ENCODE data around the gene PRKCI.

The PRKCI gene

GRCh38 chr3:170309046-170309445, 86.8 kb downstream of the PRKCI start:
- no peak for DNase-seq (ENCODE audit: extremely low spot score)
- CTCF ChIA-PET, result interaction anchor here (0.7 to 1.6 kb wide), 4 partner anchors 58 to 505 kb away, joined by 3 to 5 read pairs (median 4); no protein-coding TSS in a partner anchor
- no peak for TF ChIP-seq TARDBP (IDR thresholded peaks at IDR 0.05)
- TF ChIP-seq ELF4 (IDR thresholded peaks at IDR 0.05), result no peak
- TF ChIP-seq FOXA1 (IDR thresholded peaks at IDR 0.05), result no peak
- no peak for TF ChIP-seq BHLHE40 (IDR thresholded peaks at IDR 0.05; ENCODE audit: borderline replicate concordance)
- TF ChIP-seq SUZ12 (IDR thresholded peaks at IDR 0.05), result no peak
- no peak for TF ChIP-seq NFRKB (IDR thresholded peaks at IDR 0.05)
- TF ChIP-seq L3MBTL2 (conservative IDR thresholded peaks at IDR 0.05), result no peak
- no peak for TF ChIP-seq ZNF384 (IDR thresholded peaks at IDR 0.05)
- TF ChIP-seq LEF1 (IDR thresholded peaks at IDR 0.05; ENCODE audit: borderline replicate concordance), result no peak
- POLR2A ChIA-PET, result no interaction called here

GRCh38 chr3:170317954-170318353, 95.7 kb downstream of the PRKCI start:
- ChIA-PET POLR2A (no interaction called here), CTCF (no interaction called here)

DNA sequence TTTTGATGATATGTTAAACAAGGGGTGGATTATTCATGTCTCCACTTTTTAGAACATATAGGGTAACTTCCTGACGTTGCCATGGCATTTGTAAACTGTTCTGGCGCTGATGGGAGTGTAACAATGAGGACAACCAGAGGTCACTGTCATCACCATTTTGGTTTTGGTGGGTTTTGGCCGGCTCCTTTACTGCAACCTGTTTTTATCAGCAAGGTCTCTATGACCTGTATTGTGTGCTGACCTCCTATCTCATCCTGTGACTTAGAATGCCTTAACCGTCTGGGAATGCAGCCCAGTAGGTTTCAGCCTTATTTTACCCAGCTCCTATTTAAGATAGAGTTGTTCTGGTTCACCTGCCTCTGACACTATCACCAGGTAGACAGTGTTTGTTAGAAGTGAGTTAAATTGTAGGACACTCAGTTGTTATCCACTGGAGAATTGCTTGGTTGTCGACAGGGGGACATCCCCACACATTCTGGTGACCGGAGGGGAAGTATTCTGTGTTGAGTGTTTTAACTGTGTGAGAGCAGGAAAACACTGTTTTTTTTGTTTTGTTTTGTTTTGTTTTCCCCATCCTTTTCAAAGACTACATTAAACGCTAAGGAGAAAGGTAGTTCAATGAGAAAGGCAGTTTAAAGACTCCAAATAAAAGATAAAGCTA, 98.4 kb downstream of the PRKCI start:
- POLR2A ChIA-PET, result no interaction called here
- DNase-seq (ENCODE audit: extremely low spot score), result no peak
- TF ChIP-seq ARNT (IDR thresholded peaks at IDR 0.05) (no peak), FOXK2 (IDR thresholded peaks at IDR 0.05) (no peak)
- CTCF ChIA-PET, result no interaction called here

More at GRCh38 chr3:170317954-170318353, 95.7 kb downstream of the PRKCI start:
- no peak for DNase-seq (ENCODE audit: extremely low spot score)
- TF ChIP-seq L3MBTL2 (conservative IDR thresholded peaks at IDR 0.05), result no peak
- TF ChIP-seq FOXK2 (IDR thresholded peaks at IDR 0.05), result no peak
- TF ChIP-seq HDGF (IDR thresholded peaks at IDR 0.05; ENCODE audit: borderline replicate concordance), result no peak
- TF ChIP-seq BHLHE40 (IDR thresholded peaks at IDR 0.05; ENCODE audit: borderline replicate concordance), result no peak
- TF ChIP-seq SP1 (IDR thresholded peaks at IDR 0.05), result no peak
- TF ChIP-seq ZNF384 (IDR thresholded peaks at IDR 0.05), result no peak
- no peak for TF ChIP-seq NFRKB (IDR thresholded peaks at IDR 0.05)
- TF ChIP-seq ARNT (IDR thresholded peaks at IDR 0.05), result no peak
- TF ChIP-seq ELF4 (IDR thresholded peaks at IDR 0.05), result no peak
- no peak for TF ChIP-seq FOXM1 (IDR thresholded peaks at IDR 0.05; ENCODE audit: borderline replicate concordance)
- TF ChIP-seq PKNOX1 (IDR thresholded peaks at IDR 0.05), result no peak
- no peak for TF ChIP-seq SUZ12 (IDR thresholded peaks at IDR 0.05)

- TF ChIP-seq SP1 (IDR thresholded peaks at IDR 0.05) (no peak), HDGF (IDR thresholded peaks at IDR 0.05; ENCODE audit: borderline replicate concordance) (no peak), BHLHE40 (IDR thresholded peaks at IDR 0.05; ENCODE audit: borderline replicate concordance) (no peak), SUZ12 (IDR thresholded peaks at IDR 0.05) (no peak), TARDBP (IDR thresholded peaks at IDR 0.05) (no peak), ELF4 (IDR thresholded peaks at IDR 0.05) (no peak), FOXK2 (IDR thresholded peaks at IDR 0.05) (no peak), PKNOX1 (IDR thresholded peaks at IDR 0.05) (no peak), ARNT (IDR thresholded peaks at IDR 0.05) (no peak)
- DNase-seq (ENCODE audit: extremely low spot score), result no peak
- ChIA-PET CTCF (no interaction called here), POLR2A (no interaction called here)
These were observed 99.3 kb downstream of the PRKCI start for GRCh38 chr3:170321321-170322034.

DNA sequence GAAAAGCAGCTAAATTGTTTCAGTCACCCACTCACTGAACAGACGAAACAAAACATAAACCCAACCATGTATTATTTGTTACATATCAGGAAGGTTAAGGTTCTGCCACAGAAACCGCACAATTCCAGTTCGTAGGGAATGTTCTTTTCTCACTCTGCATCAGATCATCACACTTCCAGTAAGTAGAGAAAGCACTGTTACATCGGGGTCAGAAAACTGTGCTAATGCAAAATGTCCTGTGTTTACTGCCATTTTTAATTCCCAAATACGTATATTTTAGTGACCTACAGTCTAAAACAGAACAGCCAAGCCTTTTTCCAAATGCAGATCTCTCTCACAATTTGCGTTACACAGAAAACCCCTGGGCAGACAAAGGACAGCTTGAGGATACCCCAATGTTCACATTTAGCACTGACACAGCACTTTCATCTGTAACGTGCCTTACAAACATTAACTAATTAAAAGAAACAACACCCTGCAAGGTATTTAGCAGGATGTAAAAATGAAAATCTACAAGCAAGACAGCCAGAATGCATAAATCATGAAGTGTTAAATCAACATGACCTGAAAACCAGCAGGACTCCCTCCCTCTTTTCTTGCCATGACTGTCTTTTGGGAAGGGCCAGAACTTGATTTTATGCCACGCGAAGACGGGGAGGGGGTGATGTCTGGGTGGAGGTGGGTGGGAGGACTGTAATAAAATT, 100.5 kb downstream of the PRKCI start:
- CTCF ChIA-PET, result no interaction called here
- no peak for DNase-seq (ENCODE audit: extremely low spot score)
- TF ChIP-seq NFRKB (IDR thresholded peaks at IDR 0.05) (no peak), ARNT (IDR thresholded peaks at IDR 0.05) (no peak), PKNOX1 (IDR thresholded peaks at IDR 0.05) (peak; percentile 89)
- POLR2A ChIA-PET, result no interaction called here

DNA sequence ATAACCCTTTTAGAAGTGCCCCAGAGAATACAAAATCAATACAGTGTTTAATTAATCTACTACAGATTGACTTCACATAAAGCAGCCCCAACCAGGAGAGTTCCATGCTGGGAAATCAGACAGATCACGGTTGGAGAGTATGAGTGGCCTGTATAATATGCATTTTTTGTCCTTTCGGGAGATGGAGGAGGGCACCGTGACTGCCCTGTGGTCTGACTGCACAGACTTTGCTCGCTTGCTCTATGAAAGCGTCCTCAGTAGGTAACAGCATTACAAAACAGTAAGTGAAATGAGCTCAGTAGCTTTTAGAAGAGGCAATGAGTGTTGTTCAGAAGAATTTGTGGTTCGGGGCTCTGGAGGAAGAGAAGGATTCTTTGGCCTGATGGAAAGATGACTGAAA, 101.1 kb downstream of the PRKCI start:
- no peak for DNase-seq (ENCODE audit: extremely low spot score)
- TF ChIP-seq FOXM1 (IDR thresholded peaks at IDR 0.05; ENCODE audit: borderline replicate concordance) (no peak), ARNT (IDR thresholded peaks at IDR 0.05) (no peak), L3MBTL2 (conservative IDR thresholded peaks at IDR 0.05) (no peak), LEF1 (IDR thresholded peaks at IDR 0.05; ENCODE audit: borderline replicate concordance) (no peak), TARDBP (IDR thresholded peaks at IDR 0.05) (no peak), ELF4 (IDR thresholded peaks at IDR 0.05) (no peak), CTBP1 (IDR thresholded peaks at IDR 0.05; ENCODE audit: borderline replicate concordance) (no peak), NFRKB (IDR thresholded peaks at IDR 0.05) (no peak), ZNF384 (IDR thresholded peaks at IDR 0.05) (no peak), FOXA1 (IDR thresholded peaks at IDR 0.05) (no peak), HDGF (IDR thresholded peaks at IDR 0.05; ENCODE audit: borderline replicate concordance) (no peak), FOXK2 (IDR thresholded peaks at IDR 0.05) (no peak), SP1 (IDR thresholded peaks at IDR 0.05) (no peak), PKNOX1 (IDR thresholded peaks at IDR 0.05) (no peak), SUZ12 (IDR thresholded peaks at IDR 0.05) (no peak), BHLHE40 (IDR thresholded peaks at IDR 0.05; ENCODE audit: borderline replicate concordance) (no peak)
- CTCF ChIA-PET, result interaction anchor here (0.8 kb wide), 1 partner anchor 46 kb away, joined by 4 read pairs; no protein-coding TSS in a partner anchor
- POLR2A ChIA-PET, result no interaction called here
